HCT116 (cell line): ENCODE data around the gene SLC7A8. TPM values are rescaled to one million over a fixed set of nuclear protein-coding genes. Genes with fewer than 3 reads are reported as not detected.

Source experiments
- ATAC-seq: fragments of 200-7000 bp; cut with Tn5 transposase; 2 replicates; pipeline ENCODE4 v1.9.1; 2020; ENCODE audit warnings: mild to moderate bottlenecking, moderate library complexity
- BruUV-seq: library from RNA; stranded (reverse); fragments of 400-500 nt; replicated peaks from 2 replicates; lab custom pipeline; 2021; lab: Mats Ljungman, UMichigan
- CTCF ChIA-PET: fragments of 300-600 bp; sonication (Branson Sonifier 250); formaldehyde crosslinking; loops from one replicate; lab custom pipeline; 2021; ENCODE audit warnings: antibody characterized with exemption; lab: Charles Lee
- POLR2A ChIA-PET: fragments of 300-600, 350-600 bp; sonication (Branson Sonifier 250); formaldehyde crosslinking; loops from one replicate; lab custom pipeline; 2021; ENCODE audit warnings: antibody characterized with exemption; lab: Charles Lee
- RAD21 ChIA-PET, 2 experiments: fragments of 300-600 bp; sonication (Branson Sonifier 250); formaldehyde crosslinking; loops; one replicate each; lab custom pipeline; 2023; ENCODE audit warnings: low total read pairs in 2 of 2; ENCODE audit not compliant: uncharacterized antibody in 2 of 2, unreplicated experiment in 2 of 2, low non-redundant PET in 1 of 2; lab: Charles Lee
- DNase-seq: peaks from one replicate; pipeline ENCODE4 v3.0.0-alpha.2; 2010; ENCODE audit warnings: low read depth, low spot score
- H2AFZ ChIP-seq: fragments of 200-600 bp; shearing (Covaris generic), sonication (generic); 2 replicates; pipeline ENCODE4 v1.6.1; 2017; ENCODE audit warnings: low read depth, mixed run types, mixed read lengths, antibody characterized with exemption, low read length; ENCODE audit not compliant: poor library complexity, severe bottlenecking
- H3K27ac ChIP-seq: 2 replicates; pipeline ENCODE4 v1.5.1; 2012; ENCODE audit warnings: low read depth, low read length
- H3K27me3 ChIP-seq: fragments of 200-600 bp; sonication (generic); 2 replicates; pipeline ENCODE4 v1.6.1; 2016; ENCODE audit warnings: mixed run types, low read length, mixed read lengths; ENCODE audit not compliant: insufficient read depth
- H3K36me3 ChIP-seq, 2 experiments: fragments of 200-500 bp in 1 of 2; fragments of 200-600 bp in 1 of 2; sonication (Bioruptor generic) in 1 of 2; sonication (generic) in 1 of 2; 2 replicates each; pipeline versions ENCODE4 v1.5.1 to v1.6.1; 2014 to 2016; ENCODE audit warnings: low read length in 2 of 2, inconsistent platforms in 1 of 2, mixed read lengths in 1 of 2, mixed run types in 1 of 2; ENCODE audit not compliant: insufficient read depth in 2 of 2, control insufficient read depth in 1 of 2
- H3K4me1 ChIP-seq, 2 experiments: fragments of 200-600 bp in 1 of 2; sonication (generic) in 1 of 2; 2 replicates each; pipeline versions ENCODE4 v1.5.1 to v1.6.1; 2012 to 2017; ENCODE audit warnings: low read length in 2 of 2, inconsistent platforms in 1 of 2, mild to moderate bottlenecking in 1 of 2, mixed read lengths in 1 of 2, mixed run types in 1 of 2, moderate library complexity in 1 of 2; ENCODE audit not compliant: insufficient read depth in 2 of 2, control insufficient read depth in 1 of 2
- H3K4me2 ChIP-seq: fragments of 200-600 bp; sonication (generic); 2 replicates; pipeline ENCODE4 v1.6.1; 2017; ENCODE audit warnings: mixed run types, low read length, mixed read lengths
- H3K4me3 ChIP-seq, 2 experiments: fragments of 200-600 bp in 1 of 2; sonication (generic) in 1 of 2; replicated peaks in 1 of 2; 2 replicates each; pipeline ENCODE4 v1.5.1; 2011 to 2016; ENCODE audit warnings: low read length in 2 of 2, control low read depth in 1 of 2, low read depth in 1 of 2, mild to moderate bottlenecking in 1 of 2, mixed read lengths in 1 of 2, mixed run types in 1 of 2
- H3K79me2 ChIP-seq: fragments of 200-600 bp; sonication (generic); 2 replicates; pipeline ENCODE4 v1.6.1; 2017; ENCODE audit warnings: mild to moderate bottlenecking, mixed run types, low read length, moderate library complexity, mixed read lengths; ENCODE audit not compliant: insufficient read depth
- H3K9ac ChIP-seq: fragments of 200-600 bp; sonication (generic); 2 replicates; pipeline ENCODE4 v1.6.1; 2016; ENCODE audit warnings: low read length, mixed read lengths
- H3K9me2 ChIP-seq: fragments of 200-600 bp; sonication (generic), shearing (Covaris generic); 2 replicates; pipeline ENCODE4 v1.6.1; 2017; ENCODE audit warnings: mixed run types, mild to moderate bottlenecking, moderate library complexity; ENCODE audit not compliant: insufficient read depth
- H3K9me3 ChIP-seq, 2 experiments: fragments of 200-500 bp in 1 of 2; fragments of 200-600 bp in 1 of 2; sonication (Bioruptor generic) in 1 of 2; sonication (generic) in 1 of 2; 2 replicates each; pipeline ENCODE4 v1.6.1; 2014 to 2017; ENCODE audit warnings: low read length in 2 of 2, mixed read lengths in 2 of 2, inconsistent platforms in 1 of 2, low read depth in 1 of 2, mild to moderate bottlenecking in 1 of 2, mixed run types in 1 of 2, moderate library complexity in 1 of 2; ENCODE audit not compliant: control insufficient read depth in 1 of 2, insufficient read depth in 1 of 2
- H4K20me1 ChIP-seq: fragments of 200-600 bp; sonication (generic), shearing (Covaris generic); 2 replicates; pipeline ENCODE4 v1.6.1; 2017; ENCODE audit warnings: mixed run types, mild to moderate bottlenecking, moderate library complexity; ENCODE audit not compliant: insufficient read depth
- ATF3 ChIP-seq: IDR thresholded peaks from 2 replicates; pipeline ENCODE4 v1.6.1; 2012
- CEBPB ChIP-seq: IDR thresholded peaks from 2 replicates; pipeline ENCODE4 v1.6.1; 2012; ENCODE audit warnings: low read depth
- EGR1 ChIP-seq: IDR thresholded peaks from 2 replicates; pipeline ENCODE4 v1.6.1; 2012; ENCODE audit warnings: low read depth
- ELF1 ChIP-seq: IDR thresholded peaks from 2 replicates; pipeline ENCODE4 v1.6.1; 2012; ENCODE audit warnings: low read depth, borderline replicate concordance
- EZH2phosphoT487 ChIP-seq: fragments of 200-600 bp; IDR thresholded peaks from 2 replicates; pipeline ENCODE4 v1.6.1; 2018; ENCODE audit warnings: antibody characterized with exemption, borderline replicate concordance
- FOSL1 ChIP-seq: IDR thresholded peaks from 2 replicates; pipeline ENCODE4 v1.6.1; 2012; ENCODE audit warnings: low read depth
- MAX ChIP-seq: IDR thresholded peaks from 2 replicates; pipeline ENCODE4 v1.6.1; 2012
- POLR2AphosphoS5 ChIP-seq: IDR thresholded peaks from 2 replicates; pipeline ENCODE4 v1.6.1; 2011; ENCODE audit warnings: mild to moderate bottlenecking, low read depth, low read length, moderate library complexity
- TCF7L2 ChIP-seq: IDR thresholded peaks from 2 replicates; pipeline ENCODE4 v1.7.0; 2011; ENCODE audit warnings: borderline replicate concordance, inconsistent platforms; ENCODE audit not compliant: insufficient read depth, insufficient read length; ENCODE audit errors: extremely low read depth
- ZFX ChIP-seq: fragments of 450-650 bp; IDR thresholded peaks from 2 replicates; pipeline ENCODE4 v1.6.1; 2017
- ZNF274 ChIP-seq: fragments of 200-500 bp; sonication (Bioruptor generic); IDR thresholded peaks from 2 replicates; pipeline ENCODE4 v1.6.1; 2014; ENCODE audit warnings: mild to moderate bottlenecking, low read depth, low read length, inconsistent platforms
- intact Hi-C: fragments of 100-400 bp; cut with micrococcal nuclease; formaldehyde crosslinking; loops from 2 replicates; pipeline ENCODE4 v1.10.0; 2022
- total RNA-seq: library from RNA; stranded (reverse); gene quantifications from one replicate; pipeline ENCODE4 v1.2.1, GENCODE V29; 2021; ENCODE audit not compliant: unreplicated experiment
- TF ChIP-seq, protein P1 (sequence below): IDR thresholded peaks from 2 replicates; pipeline ENCODE4 v1.6.1; 2012; ENCODE audit warnings: low read depth

SLC7A8 gene
- total RNA-seq, 1 experiment from 2014 or later: 5.3 TPM

DNA sequence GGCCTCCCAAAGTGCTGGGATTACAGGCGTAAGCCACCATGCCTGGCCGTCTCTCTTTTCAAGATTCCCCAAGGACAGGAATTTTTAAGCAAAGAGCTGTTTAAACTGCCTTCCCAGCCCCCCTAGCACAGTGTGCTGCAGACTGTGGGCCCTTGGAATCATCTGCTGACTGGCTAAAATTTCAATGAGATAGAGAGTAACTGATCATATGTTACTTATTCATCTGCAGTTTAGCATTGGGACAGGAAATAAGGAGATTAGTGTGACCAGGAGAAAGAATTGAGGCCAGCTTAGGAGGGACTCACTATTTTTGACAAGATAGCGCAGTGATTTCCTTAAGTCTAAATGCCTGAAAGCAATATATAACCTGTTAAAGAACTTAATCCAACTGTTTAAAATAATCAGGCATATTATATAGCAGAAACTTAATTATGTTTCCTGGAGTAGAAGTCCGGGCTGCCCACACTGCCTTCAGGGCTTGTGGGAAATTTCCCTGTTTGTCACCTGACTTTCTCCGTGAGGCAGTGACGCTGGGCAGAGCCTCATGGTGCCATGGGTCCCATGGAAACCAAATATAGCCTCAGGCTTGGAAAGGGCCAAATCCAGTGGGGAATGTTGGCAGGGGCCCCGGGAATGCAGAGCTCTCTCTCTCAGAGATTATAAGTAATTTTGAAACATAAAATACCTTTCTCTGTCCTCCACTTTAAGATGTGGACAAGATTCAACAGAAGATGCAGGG lies 41.6 kb downstream of the SLC7A8 start:
- Histone ChIP-seq H3K4me2 (no peak overlapping the region), H4K20me1 (no peaks in the 10 kb centered on the region), H3K9me3 (no peaks in the 10 kb centered on the region), H3K4me1 (peaks cover 0 to 6% of the 10 kb centered on the region in 2 experiments; a peak in 2 of 4 replicates), H3K9me2 (no peaks in the 10 kb centered on the region), H3K27me3 (no peaks in the 10 kb centered on the region), H3K27ac (no peak overlapping the region), H3K79me2 (no peaks in the 10 kb centered on the region), H2AFZ (no peak overlapping the region)
- intact Hi-C loops: no loop called here
- RAD21 ChIA-PET: no interaction called here
- POLR2A ChIA-PET: no interaction called here
- peak; percentile 38; the same call in 1 of the 2 replicates for ATAC-seq
- BruUV-seq: no TSS peak
- TF ChIP-seq CEBPB: no peak
- TF ChIP-seq MAX: no peak
- no peak for TF ChIP-seq ATF3
- TF ChIP-seq, all 23 proteins: peak for 0
- CTCF ChIA-PET: interaction anchor here (1.1 kb wide), 1 partner anchor 21 kb away, joined by 6 read pairs; no protein-coding TSS in a partner anchor
- H3K4me3 ChIP-seq: no peak overlapping the region
- no peaks in the 10 kb centered on the region for H3K36me3 ChIP-seq
- H3K9ac ChIP-seq: no peak overlapping the region
- DNase-seq: no peak

DNA sequence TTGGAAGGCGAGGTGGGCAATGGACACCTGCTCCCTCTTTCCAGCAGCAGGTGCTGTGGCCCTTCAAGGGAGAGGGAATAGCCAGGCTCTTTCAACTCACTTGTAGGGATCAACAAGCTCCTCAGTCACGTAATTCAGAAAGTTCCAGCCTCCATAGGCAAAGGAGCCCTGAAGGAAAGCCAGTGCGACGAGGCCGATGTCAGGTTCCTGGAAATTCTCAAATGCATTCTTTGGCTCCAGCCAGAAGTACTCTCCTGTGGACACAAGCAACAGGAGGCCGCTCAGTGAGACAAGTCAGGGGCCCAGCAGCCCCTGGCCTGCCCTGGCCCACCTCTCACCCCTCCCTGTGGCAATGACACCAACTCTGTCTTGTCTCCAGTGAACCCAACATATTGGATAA lies 43.1 kb downstream of the SLC7A8 start:
- H3K79me2 ChIP-seq: no peaks in the 10 kb centered on the region
- H3K4me2 ChIP-seq: no peak overlapping the region
- POLR2A ChIA-PET: no interaction called here
- H3K9me2 ChIP-seq: no peaks in the 10 kb centered on the region
- no peaks in the 10 kb centered on the region for H3K36me3 ChIP-seq
- RAD21 ChIA-PET: no interaction called here
- no peak overlapping the region for H3K9ac ChIP-seq
- H4K20me1 ChIP-seq: no peaks in the 10 kb centered on the region
- no peak overlapping the region for H3K4me3 ChIP-seq
- DNase-seq (no peak), ATAC-seq (no peak)
- CTCF ChIA-PET: no interaction called here
- H3K27ac ChIP-seq: no peak overlapping the region
- no peak overlapping the region for H2AFZ ChIP-seq
- TF ChIP-seq FOSL1: no peak
- TF ChIP-seq ELF1: no peak
- TF ChIP-seq ZNF274: no peak
- TF ChIP-seq ZFX: no peak
- TF ChIP-seq MAX: no peak
- no peak for TF ChIP-seq ATF3
- TF ChIP-seq, protein P1, sequence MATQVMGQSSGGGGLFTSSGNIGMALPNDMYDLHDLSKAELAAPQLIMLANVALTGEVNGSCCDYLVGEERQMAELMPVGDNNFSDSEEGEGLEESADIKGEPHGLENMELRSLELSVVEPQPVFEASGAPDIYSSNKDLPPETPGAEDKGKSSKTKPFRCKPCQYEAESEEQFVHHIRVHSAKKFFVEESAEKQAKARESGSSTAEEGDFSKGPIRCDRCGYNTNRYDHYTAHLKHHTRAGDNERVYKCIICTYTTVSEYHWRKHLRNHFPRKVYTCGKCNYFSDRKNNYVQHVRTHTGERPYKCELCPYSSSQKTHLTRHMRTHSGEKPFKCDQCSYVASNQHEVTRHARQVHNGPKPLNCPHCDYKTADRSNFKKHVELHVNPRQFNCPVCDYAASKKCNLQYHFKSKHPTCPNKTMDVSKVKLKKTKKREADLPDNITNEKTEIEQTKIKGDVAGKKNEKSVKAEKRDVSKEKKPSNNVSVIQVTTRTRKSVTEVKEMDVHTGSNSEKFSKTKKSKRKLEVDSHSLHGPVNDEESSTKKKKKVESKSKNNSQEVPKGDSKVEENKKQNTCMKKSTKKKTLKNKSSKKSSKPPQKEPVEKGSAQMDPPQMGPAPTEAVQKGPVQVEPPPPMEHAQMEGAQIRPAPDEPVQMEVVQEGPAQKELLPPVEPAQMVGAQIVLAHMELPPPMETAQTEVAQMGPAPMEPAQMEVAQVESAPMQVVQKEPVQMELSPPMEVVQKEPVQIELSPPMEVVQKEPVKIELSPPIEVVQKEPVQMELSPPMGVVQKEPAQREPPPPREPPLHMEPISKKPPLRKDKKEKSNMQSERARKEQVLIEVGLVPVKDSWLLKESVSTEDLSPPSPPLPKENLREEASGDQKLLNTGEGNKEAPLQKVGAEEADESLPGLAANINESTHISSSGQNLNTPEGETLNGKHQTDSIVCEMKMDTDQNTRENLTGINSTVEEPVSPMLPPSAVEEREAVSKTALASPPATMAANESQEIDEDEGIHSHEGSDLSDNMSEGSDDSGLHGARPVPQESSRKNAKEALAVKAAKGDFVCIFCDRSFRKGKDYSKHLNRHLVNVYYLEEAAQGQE: no peak
- TF ChIP-seq EGR1: no peak
- TF ChIP-seq POLR2AphosphoS5: no peak
- no peak for TF ChIP-seq TCF7L2
- no peak for TF ChIP-seq EZH2phosphoT487
- BruUV-seq: no TSS peak
- H3K4me1 ChIP-seq: peaks cover 0 to 6% of the 10 kb centered on the region in 2 experiments; a peak in 2 of 4 replicates
- intact Hi-C loops: no loop called here
- no peaks in the 10 kb centered on the region for H3K9me3 ChIP-seq
- no peaks in the 10 kb centered on the region for H3K27me3 ChIP-seq
